Activated naive CD4-positive, alpha-beta T cell treated with anti-CD3 and anti-CD28 coated beads, Interleukin-2, amount 50 U/mL, for 72 hours (primary cell): ENCODE results near the gene TBK1. TPM values are rescaled to one million over a fixed set of nuclear protein-coding genes. Genes with fewer than 3 reads are reported as not detected.

Source experiments
- ATAC-seq, 2 donors: fragments of 150-1000 bp; cut with Tn5 transposase; 2 replicates each; pipeline ENCODE4 v1.10.0; 2021; ENCODE audit warnings: mild to moderate bottlenecking in 2 of 2, moderate library complexity in 2 of 2
- DNase-seq, 2 donors: peaks; one replicate each; pipeline ENCODE4 v3.0.0; 2021 to 2022; ENCODE audit warnings: low spot score in 2 of 2
- H3K27ac Mint-ChIP-seq, 2 donors: one replicate each; pipeline ENCODE4 v1.8.0; 2022; ENCODE audit warnings: mild to moderate bottlenecking in 2 of 2, mixed read lengths in 2 of 2
- H3K36me3 Mint-ChIP-seq, 2 donors: one replicate each; pipeline ENCODE4 v1.8.0; 2022; ENCODE audit warnings: mixed read lengths in 2 of 2
- H3K9me3 Mint-ChIP-seq, 2 donors: one replicate each; pipeline ENCODE4 v1.8.0; 2022; ENCODE audit warnings: mixed read lengths in 2 of 2
- total RNA-seq, 2 donors: library from RNA; stranded (reverse); gene quantifications; one replicate each; pipeline ENCODE4 v1.2.3, GENCODE V29; 2022

Gene TBK1
- 10 to 100 TPM; 21.1 to 47.6 TPM for total RNA-seq

DNA sequence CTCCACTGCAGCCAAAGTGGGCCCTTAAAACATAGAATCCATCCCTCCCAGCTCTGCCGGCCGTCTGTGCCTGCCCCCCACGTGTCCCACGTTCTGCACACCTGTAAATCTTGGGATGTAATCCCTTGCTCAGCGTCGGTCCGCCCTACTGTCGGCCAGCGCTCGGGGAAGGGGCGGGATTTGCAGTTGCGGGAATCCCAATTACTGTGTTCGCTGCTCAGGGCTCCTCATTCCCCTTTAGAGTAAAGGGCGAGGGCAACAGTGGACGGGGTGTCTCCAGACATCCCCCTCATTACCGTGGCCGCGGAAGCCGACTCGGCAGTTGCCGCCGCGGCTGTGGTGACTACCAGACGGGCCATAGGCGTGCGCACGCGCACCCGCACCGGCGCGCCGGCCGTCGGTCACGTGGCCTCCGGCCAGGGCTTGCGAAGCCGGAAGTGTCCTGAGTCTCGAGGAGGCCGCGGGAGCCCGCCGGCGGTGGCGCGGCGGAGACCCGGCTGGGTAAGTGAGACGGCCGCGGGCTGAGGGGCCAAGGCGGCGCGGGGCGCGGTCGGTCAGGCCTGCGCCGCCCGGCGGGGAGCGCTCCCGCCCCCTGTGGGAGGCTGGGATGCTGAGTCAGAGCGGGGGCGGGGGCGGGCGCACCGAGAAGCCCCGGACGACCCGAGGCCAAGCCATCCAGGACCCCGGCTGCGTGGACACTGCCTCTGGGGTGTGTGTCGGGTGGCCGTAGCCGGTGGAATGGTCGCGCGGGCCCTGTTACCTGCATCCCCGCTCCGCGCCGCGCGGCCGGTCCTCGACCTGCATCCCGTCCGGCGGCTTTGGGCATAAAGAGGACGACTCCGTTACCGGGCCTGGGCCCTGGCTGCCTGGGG is at the start of gene TBK1:
TSS of gene TBK1 (plus strand) at position 434 of the 872 bp plus-strand sequence. CDS start 3,751 bp downstream, outside the sequence.
- H3K27ac Mint-ChIP-seq: peak within 1 kb of the TSS; percentile 96 to 97
- no peaks in the 10 kb centered on the region for H3K9me3 Mint-ChIP-seq
- H3K36me3 Mint-ChIP-seq: peaks cover 22 to 29% of the 10 kb centered on the region in 2 donors
- DNase-seq (peak; percentile 71 to 93), ATAC-seq (peak; percentile 78 to 84)

DNA sequence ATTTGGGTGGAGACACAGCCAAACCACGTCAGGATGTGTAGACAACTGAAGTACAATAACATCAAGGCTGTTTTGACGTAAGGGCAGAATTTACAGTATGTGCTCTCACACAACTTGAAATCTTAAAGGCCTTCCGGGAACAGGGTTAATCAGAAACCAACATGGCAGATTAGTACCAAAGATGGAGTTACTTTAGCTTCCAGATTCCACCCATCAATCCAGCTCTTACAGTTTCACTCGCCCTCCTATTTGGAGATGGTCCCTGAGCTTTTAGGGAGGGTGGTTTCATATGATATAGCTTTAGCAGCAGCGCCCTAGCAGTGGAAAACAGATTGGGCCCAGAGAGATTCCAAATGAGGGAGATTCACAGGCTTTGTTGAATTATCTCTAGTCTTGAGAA is 49.7 kb upstream of the TBK1 start:
- peaks cover 0 to 4% of the 10 kb centered on the region in 2 donors for H3K9me3 Mint-ChIP-seq
- DNase-seq: no peak
- ATAC-seq: no peak
- H3K36me3 Mint-ChIP-seq: peaks cover 13 to 15% of the 10 kb centered on the region in 2 donors
- H3K27ac Mint-ChIP-seq: peak overlapping the region in 1 of 2 donors; percentile 30

DNA sequence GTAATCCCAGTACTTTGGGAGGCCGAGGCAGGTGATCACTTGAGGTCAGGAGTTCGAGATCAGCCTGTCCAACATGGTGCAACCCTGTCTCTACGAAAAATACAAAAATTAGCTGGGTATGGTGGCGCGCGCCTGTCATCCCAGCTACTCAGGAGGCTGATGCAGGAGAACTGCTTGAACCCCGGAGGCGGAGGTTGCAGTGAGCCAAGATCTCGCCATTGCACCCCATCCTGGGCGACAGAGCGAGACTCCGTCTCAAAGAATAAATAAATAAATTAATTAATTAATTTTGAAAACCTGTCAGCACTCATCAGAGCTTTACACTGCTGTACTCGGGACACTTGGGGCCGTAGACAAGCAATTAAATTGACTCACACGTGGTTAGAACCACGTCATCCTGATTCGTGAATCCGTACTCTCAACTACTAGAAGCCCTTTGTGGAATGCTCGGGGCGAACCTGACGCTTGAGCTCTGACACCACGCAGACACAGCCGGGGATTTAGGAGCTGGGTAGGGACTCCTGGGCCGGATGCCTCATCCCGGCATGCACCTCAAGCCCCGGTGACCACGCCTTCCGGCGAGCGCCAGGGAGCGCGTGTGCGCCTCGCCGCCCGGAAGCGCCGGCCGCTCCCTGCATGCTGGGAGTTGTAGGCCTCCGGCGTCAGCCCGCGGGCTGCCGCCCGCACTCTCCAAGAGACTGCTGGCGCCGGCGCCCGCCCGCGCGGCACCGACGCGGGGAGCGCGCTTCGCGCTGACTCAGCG is 48.0 kb upstream of the TBK1 start, which contains the start of gene XPOT:
TSS of gene XPOT (plus strand) at position 686 of the 763 bp plus-strand sequence. CDS start 5,644 bp downstream, outside the sequence.
- Mint-ChIP-seq H3K27ac (peak within 1 kb of the TSS; percentile 99 to 100), H3K36me3 (peaks cover 13 to 20% of the 10 kb centered on the region in 2 donors), H3K9me3 (peaks cover 0 to 4% of the 10 kb centered on the region in 2 donors)
- ATAC-seq: peak; percentile 91 to 97
- peak; percentile 88 to 97 for DNase-seq

DNA sequence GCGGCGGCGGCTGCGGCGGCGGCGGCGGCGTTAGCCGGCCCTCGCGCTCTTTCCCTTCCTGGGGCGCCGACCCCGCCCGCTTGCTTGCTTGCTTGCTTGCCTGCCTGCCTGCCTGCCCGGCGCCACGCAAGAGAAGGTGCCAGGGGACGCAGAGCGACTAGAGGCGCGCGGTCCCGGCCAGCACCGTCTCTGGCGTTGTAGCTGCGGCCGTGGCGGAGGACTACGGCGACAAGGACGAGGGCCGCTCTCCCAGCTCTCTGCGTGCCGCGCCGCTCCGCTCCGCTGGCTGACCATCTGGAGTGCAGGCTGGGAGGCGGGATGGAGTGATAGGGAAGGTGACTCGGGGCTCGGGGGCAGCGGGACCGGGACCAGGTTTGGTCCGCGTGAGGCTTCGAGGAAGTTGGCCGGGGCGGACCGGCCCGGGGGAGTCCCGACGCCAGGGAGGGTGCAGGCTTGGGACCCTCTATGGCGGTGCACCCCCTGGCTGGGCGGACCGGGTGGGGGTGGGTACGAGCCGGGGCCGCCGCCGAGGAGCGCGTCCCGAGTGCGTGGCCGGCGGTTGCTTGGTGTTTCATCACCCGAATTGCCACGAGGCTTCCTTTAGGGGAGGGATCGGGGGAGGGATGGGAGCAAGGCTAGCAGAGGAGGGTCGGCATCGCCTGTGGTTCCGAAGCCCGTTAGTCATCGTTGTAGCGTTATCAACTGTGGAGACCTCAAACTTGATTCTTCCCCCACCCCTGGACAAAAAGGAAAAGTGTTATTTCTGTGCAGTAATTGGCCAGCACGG is 47.3 kb upstream of the TBK1 start:
- ATAC-seq: peak; percentile 39 to 49
- Mint-ChIP-seq H3K27ac (peak overlapping the region; percentile 99 to 100), H3K36me3 (peaks cover 13 to 20% of the 10 kb centered on the region in 2 donors), H3K9me3 (peaks cover 0 to 4% of the 10 kb centered on the region in 2 donors)
- peak; percentile 60 to 81 for DNase-seq

DNA sequence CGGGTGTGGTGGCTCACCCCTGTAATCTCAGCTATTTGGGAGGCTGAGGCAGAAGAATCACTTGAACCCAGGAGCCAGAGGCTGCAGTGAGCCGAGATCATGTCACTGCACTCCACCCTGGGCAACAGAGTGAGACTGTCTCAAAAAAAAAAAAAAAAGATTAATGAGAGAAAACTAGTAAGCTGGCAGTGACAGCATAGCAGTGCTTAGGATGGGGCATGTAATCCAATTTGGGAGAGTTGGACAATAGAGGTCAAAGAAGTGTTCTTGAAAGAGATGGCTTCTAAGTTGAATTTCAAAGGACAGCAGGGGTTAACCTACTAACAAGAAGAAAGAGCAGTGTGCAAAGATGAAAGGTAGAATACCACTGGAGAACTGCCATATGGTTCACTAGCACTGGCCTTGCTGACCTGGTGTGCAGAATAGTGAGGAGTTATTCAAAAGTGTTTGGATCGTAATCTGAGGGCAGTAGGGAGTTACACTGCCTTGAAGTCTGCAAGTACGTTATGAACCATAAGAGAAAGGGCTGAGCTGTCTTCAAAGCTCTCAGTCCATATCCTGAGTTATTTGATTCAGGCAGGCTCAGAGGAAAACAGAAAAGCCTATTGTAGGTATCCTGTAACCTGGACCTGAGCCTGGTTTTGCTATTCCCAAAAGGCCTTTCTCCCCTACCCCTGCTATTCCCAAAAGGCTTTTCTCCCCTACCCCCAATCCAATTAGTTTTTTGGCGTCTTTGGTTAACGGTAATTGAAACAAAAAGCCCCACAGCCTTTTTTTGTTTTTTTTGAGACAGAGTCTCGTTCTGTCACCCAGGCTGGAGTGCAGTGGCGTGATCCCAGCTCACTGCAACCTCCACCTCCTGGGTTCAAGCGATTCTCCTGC is 44.3 kb upstream of the TBK1 start:
- Mint-ChIP-seq H3K36me3 (peaks cover 18 to 40% of the 10 kb centered on the region in 2 donors), H3K27ac (peak overlapping the region; percentile 70 to 100), H3K9me3 (no peaks in the 10 kb centered on the region)
- ATAC-seq: no peak
- DNase-seq: no peak

DNA sequence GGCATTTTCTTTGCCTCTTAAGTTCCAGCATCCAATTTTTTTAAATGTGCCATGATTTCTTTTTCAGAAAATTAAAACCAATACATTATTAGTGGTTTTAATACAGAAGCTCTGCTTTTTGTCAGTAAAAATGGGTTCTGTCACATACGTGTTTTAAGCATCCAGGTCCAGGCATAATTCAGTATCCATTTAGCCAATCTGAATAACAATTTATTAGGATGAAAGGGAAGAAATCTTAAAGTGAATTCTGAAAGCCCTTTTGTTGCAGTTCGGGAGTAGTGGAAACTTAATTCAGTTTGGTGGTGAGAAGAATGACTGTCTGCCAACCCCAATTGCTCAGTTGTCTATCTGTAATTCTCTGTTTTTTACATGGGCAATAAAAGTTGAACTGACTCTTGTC is 40.5 kb upstream of the TBK1 start:
- Mint-ChIP-seq H3K36me3 (peaks cover 12 to 43% of the 10 kb centered on the region in 2 donors), H3K9me3 (no peaks in the 10 kb centered on the region), H3K27ac (no peak overlapping the region)
- ATAC-seq (no peak), DNase-seq (no peak)

DNA sequence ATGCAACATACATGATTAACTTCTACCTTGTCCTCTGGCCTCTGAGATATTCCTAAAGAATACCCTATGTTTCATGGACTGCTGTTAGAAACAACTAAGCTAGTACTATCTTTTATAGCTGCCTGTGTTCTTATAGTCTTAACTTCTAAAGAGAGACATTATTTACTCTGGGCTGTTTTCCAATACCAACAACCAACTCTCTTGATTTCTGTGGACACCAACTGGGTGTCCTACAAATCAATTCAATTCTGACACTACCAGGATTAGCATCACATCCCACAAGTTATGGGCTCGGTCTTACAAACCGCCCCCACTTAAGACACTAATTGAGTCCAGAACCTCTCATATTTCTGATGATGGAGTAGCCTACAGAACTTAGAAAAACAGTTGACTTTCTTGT is 39.5 kb upstream of the TBK1 start:
- Mint-ChIP-seq H3K27ac (peak overlapping the region in 1 of 2 donors; percentile 55), H3K36me3 (peaks cover 16 to 41% of the 10 kb centered on the region in 2 donors), H3K9me3 (no peaks in the 10 kb centered on the region)
- no peak for ATAC-seq
- DNase-seq: no peak

DNA sequence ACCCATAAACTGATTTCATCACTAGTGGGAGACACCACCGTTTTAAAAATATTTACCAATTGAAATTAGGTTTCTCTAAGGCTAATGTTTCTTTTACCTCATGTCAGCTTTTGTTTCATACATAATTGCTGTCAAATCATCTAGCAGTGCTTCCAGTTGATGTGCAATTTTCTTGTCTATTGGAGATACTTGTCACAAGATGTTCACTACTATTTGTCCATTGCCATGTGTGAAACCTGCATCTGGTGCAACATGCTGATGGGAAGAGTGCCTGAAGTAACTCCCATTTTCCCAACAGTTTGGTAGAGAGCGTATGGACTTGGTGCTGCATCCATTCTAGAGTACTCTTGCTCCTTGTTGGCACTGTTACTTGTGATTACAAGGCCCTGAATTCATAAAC is 38.0 kb upstream of the TBK1 start:
- Mint-ChIP-seq H3K36me3 (peaks cover 16 to 47% of the 10 kb centered on the region in 2 donors), H3K27ac (no peak overlapping the region), H3K9me3 (no peaks in the 10 kb centered on the region)
- DNase-seq (no peak), ATAC-seq (no peak)

DNA sequence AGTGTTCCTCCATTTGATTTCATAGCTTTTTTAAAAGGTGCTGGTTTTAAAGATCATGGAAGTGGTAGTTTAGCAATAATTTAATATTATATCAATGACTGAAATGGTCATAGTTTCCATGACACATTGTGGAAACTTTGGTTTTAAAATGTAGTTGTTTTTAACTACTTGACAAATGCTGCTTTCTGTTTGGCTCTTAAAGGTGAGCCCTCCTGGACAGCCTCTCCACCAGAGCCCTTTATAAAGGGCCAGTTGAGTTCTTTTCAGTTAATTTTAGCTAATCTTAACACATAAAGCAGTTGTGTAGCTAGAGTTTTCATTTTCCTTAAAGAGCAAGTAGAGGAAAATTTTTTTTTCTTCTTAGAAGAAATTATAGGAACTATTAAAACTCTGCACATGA is 33.7 kb upstream of the TBK1 start:
- Mint-ChIP-seq H3K36me3 (peaks cover 19 to 40% of the 10 kb centered on the region in 2 donors), H3K27ac (peak overlapping the region in 1 of 2 donors; percentile 86), H3K9me3 (no peaks in the 10 kb centered on the region)
- no peak for DNase-seq
- ATAC-seq: no peak

DNA sequence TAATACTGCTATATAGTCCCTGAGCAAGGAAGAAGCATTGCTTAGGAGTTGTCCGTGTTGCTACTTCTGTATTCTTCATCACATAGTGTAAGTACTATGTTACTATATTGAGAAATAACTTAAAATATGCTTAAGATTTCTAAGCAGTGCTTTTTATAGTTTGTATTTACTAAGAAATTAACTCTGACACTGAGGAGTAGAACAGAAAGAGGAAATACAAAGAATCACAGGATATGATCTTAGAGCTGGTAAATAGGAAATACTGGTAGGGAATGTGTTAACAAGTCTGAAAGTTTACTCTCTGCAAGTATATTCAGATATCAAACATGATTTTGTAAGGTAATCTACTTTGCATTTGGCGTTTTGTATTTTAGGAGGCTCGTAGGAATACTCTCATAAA is 32.2 kb upstream of the TBK1 start:
- DNase-seq: no peak
- peaks cover 19 to 44% of the 10 kb centered on the region in 2 donors for H3K36me3 Mint-ChIP-seq
- ATAC-seq: no peak
- H3K27ac Mint-ChIP-seq: peak overlapping the region in 1 of 2 donors; percentile 68
- no peaks in the 10 kb centered on the region for H3K9me3 Mint-ChIP-seq

DNA sequence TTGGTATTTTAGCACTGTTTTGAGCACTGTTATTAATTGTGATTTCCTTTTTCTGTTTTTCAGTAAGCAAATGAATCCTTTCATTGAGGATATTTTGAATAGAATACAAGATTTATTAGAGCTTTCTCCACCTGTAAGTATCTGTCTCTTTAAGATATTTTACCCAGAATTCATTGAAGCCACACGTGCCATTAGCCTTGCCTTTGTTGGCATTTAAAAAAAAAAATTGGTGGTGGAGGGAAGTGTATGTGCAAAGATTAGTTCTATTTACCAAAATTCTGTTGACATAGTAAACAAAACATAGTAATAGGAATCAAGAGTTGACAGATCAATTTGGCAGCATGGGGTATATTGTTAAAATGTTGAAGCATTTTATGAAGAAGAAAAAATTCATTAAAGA is 23.9 kb upstream of the TBK1 start:
- no peak for ATAC-seq
- no peak overlapping the region for H3K27ac Mint-ChIP-seq
- H3K36me3 Mint-ChIP-seq: peaks cover 31 to 53% of the 10 kb centered on the region in 2 donors
- no peak for DNase-seq
- no peaks in the 10 kb centered on the region for H3K9me3 Mint-ChIP-seq

DNA sequence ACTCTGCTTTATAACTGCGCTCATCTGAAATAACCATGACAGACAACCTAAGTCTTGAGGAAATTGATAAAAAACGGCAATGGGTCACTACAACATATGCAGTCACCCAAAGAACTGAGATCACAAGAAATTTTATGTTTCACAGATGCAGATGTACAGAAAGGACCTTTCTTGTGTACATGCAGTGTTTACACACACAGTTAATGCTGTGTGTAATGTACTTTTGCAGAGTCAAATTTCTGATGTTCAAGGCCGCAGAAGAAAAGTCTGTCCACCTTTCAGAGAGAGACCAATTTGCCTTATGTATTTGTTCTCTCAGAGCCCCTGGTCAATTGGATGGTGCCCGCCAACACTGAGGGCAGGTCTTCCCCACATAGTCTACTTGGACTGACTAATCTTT is 23.0 kb upstream of the TBK1 start:
- no peak for ATAC-seq
- DNase-seq: no peak
- H3K36me3 Mint-ChIP-seq: peaks cover 31 to 53% of the 10 kb centered on the region in 2 donors
- H3K27ac Mint-ChIP-seq: no peak overlapping the region
- H3K9me3 Mint-ChIP-seq: no peaks in the 10 kb centered on the region

DNA sequence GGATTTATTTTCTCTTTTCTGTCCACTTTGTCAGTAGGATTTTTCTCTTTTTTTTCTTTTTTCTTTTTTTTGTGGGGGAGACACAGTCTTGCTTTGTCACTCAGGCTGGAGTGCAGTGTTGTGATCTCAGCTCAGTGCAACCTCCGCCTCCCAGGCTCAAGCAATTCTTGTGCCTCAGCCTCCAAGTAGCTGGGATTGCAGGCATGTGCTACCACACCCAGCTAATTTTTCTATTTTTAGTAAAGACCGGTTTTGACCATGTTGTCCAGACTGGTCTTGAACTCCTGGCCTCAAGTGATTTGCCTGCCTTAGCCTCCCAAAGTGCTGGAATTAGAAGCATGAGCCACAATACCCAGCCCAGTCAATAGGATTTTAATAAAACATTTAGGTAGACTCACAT is 21.0 kb upstream of the TBK1 start:
- no peak for ATAC-seq
- Mint-ChIP-seq H3K36me3 (peaks cover 23 to 38% of the 10 kb centered on the region in 2 donors), H3K9me3 (no peaks in the 10 kb centered on the region), H3K27ac (peak overlapping the region; percentile 18 to 91)
- no peak for DNase-seq

DNA sequence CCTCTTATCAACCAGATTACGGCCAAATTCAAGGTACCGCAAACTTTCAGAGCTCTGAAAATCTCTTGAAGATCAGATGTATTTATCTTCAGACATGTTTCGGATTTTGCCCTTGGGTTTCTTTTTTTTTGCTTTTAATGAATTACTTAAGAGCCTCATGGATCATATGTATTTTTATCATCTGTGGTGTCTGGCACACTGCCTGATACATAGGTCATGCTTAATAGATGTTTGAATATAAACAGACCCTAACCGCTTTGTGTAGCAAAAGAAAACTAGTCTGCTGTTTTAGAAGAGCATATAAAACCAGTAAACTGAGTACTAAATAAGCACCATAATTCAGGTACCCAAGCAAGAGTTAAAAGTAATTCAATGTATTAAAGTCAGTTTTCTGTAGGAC is 20.1 kb upstream of the TBK1 start:
- DNase-seq (no peak), ATAC-seq (no peak)
- Mint-ChIP-seq H3K36me3 (peaks cover 24 to 41% of the 10 kb centered on the region in 2 donors), H3K27ac (no peak overlapping the region), H3K9me3 (no peaks in the 10 kb centered on the region)

DNA sequence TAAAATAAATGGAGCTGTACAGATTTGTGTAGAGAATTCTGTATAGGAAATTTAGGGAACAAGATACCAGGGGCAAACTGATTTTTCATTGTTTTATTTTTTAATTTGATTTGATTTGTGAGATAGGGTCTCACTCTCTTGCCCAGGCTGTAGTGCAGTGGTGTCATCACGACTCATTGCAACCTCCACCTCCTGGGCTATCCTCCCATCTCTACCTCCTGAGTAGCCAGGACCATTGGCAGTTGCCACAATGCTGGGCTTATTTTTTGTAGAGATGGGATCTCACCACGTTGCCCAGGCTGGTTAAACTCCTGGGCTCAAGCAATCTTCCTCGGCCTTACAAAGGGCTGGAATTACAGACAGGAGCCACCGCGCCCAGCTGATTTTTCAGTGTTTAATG is 18.0 kb upstream of the TBK1 start:
- no peak overlapping the region for H3K27ac Mint-ChIP-seq
- no peak for ATAC-seq
- H3K36me3 Mint-ChIP-seq: peaks cover 33 to 45% of the 10 kb centered on the region in 2 donors

More for the DNA sequence above, 18.0 kb upstream of the TBK1 start:
- DNase-seq: no peak
- no peaks in the 10 kb centered on the region for H3K9me3 Mint-ChIP-seq
